ENCODE data around the gene TM4SF1.

- TF ChIP-seq CTCF (IDR thresholded peaks at IDR 0.05) (no peak), POLR2A (IDR thresholded peaks at IDR 0.05) (no peak), EP300 (IDR thresholded peaks at IDR 0.05) (no peak)
Observed at GRCh38 chr3:149415484-149415883, 38.0 kb upstream of the TM4SF1 start.

Measured in suprapubic skin (tissue), 3 donors.